Activated CD4-positive, alpha-beta T cell treated with anti-CD3 and anti-CD28 coated beads, Interleukin-2, amount 50 U/mL, for 4 hours (primary cell): ENCODE measurements around the gene KRI1.
"Not testable (repeated sequence)": the region's sequence is repeated elsewhere in the genome, so short reads cannot be mapped to it uniquely, and the experiment has no call there.

Source experiments
- DNase-seq, 2 experiments: peaks; one replicate each; pipeline ENCODE4 v3.0.0-alpha.2; 2020

KRI1 gene

DNA sequence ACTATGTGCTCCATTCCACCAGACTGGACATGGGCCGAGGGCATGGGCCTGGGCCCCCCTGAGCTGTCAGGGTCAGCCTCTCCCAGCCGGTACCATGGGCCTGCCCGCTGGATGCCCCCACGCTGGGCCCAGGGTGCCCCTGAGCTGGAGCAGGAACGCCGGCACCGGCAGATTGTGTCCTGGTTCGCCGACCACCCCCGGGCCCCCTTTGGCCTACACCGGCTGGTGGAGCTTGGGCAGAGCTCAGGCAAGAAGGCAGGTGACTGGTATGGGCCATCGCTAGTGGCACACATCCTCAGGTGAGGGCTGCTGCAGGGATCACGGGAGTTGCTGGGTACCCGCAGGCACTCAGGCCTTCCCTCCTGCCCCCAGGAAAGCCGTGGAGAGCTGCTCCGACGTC is 19.0 kb downstream of the KRI1 start:
- DNase-seq, result no peak

DNA sequence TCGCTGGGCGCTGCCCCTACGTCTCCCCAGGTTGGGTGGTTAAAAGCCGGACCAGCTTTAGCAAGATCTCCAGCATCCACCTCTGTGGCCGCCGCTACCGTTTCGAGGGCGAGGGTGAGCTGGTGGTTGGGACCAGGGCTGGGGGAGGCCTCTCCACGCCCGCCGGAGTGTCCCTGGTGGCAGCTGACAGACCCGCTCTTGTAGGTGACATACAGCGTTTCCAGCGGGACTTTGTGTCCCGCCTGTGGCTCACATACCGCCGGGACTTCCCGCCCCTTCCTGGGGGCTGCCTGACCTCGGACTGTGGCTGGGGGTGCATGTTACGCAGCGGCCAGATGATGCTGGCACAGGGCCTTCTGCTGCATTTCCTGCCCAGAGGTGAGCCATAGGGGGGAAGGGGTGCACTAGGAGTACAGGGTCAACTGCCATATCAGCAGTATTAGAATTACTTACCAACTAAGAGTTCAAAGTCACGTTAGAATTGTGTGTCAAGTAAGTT is 21.0 kb downstream of the KRI1 start:
- DNase-seq, result no peak

DNA sequence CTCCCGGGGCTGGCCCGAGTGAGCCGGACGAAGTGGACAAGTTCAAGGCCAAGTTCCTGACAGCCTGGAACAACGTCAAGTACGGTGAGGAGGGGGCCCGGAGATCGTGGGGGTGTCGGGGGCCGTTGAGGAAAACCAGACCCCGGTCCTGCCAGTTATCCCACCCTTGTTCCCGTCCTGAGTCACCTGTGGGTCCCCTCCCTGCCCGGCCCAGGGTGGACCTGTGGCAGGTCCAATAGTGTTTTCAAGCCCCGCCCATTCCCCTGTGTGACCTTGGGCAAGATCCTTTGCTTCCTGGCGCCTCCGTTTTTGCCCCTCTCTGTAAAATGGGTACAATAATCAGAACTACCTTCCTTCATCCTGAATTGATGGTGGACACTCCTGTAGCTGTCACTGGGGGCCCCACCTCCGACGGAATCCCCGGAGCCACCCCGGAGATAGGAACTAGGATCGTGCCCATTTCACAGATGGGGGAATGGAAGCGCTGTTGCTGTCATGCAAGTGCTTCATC is 21.5 kb downstream of the KRI1 start:
- DNase-seq, result no peak

DNA sequence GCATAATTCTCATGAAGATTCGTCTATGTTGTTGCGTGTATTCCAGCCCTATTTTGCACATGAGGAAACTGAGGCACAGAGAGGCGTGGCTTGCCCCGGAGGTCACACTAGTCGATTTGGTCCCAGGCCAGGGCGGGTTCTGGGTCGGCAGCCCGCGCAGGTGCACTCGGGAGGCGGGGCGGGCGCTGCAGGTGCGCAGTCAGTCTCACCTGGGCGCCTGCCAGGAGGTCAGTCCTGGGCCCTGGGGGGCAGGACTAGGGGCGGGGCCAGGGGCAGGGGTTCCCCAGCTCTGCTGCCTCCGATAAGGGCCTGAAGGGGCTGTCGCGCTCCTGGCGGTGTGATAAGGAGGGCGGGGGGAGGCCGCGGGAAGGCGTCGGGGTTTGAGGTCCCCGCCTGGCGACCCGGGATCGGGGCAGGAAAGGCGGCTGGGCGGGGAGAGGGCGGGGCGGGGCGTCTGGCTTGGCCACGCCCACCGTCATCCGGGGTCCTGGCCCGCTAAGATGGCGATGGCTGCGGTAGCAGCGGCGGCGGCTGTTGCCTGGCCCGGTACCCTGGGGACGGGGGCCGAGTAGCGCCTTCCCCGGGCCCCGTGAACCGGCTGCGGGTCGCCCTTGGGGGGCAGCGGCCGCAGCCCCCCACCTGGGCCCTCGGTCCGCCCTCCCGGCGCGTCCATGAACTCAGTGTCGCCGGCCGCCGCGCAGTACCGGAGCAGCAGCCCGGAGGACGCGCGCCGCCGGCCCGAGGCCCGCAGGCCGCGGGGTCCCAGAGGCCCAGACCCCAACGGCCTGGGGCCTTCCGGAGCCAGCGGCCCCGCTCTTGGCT is 22.2 kb downstream of the KRI1 start, which contains the start of gene ATG4D:
TSS of gene ATG4D (plus strand) at position 485 of the 822 bp plus-strand sequence. CDS start at position 672, 187 bp downstream.
- peak; percentile 70 to 71 for DNase-seq

DNA sequence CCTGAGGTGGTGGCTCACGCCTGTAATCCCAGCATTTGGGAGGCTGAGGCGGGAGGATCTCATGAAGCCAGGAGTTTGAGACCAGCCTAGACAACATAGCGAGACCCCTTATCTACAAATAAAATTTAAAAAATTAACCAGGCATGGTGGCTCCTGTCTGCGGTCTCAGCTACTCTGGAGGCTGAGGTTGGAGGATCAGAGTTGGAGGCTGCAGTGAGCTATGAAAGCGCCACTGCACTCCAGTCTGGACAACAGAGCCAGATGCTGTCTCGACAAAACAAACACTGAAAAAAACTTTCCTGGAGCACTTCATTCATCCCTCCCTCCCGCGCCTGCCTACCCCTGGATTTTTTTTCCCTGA is 22.8 kb downstream of the KRI1 start:
- DNase-seq, result no peak

DNA sequence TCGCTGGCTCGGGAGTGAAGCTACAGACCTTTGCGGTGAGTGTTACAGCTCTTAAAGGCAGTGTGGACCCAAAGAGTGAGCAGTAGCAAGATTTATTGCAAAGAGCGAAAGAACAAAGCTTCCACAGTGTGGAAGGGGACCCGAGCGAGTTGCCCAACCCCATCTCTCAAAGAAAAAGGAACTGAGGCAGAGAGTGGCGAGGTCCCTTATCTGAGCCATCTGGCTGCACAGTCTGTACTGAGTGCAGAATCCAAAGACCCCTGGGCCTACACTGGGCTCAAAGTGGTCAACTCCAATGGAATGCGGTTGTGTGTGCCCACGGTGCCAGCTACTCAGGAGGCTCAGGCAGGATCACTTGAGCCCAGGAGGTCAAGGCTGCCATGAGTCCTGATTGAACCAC is 26.8 kb downstream of the KRI1 start:
- DNase-seq, result not testable (repeated sequence)

DNA sequence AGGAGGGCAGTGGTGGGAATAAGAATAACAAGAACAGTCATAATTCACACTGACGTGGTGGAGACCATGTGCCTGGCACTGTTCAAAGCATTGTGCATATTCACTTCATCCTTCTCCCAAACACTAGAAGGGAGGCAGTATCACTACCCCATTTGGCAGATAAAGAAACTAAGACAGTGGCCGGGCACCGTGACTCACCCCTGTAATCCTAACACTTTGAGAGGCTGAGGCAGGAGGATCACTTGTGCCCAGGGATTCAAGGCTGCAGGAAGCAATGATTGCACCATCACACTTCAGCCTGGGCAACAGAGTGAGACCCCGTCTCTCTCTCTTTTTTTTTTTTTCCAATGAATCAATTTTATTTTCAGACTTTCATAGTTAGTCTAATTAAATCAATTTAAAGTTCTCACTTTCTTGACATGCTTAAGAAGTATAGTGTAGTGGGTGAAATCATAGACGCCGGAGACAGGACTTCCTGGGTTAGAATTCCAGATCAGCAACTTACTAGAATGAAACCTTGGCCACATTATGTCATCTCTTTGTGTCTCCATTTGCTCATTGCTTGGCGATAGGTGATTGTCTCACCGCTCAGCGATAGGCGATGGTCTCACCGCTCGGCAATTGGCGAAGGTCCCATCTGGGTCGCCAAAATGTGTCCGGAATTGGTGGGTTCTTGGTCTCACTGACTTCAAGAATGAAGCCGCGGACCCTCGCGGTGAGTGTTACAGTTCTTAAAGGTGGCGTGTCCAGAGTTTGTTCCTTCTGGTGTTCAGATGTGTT is 27.4 kb downstream of the KRI1 start:
- no peak for DNase-seq

DNA sequence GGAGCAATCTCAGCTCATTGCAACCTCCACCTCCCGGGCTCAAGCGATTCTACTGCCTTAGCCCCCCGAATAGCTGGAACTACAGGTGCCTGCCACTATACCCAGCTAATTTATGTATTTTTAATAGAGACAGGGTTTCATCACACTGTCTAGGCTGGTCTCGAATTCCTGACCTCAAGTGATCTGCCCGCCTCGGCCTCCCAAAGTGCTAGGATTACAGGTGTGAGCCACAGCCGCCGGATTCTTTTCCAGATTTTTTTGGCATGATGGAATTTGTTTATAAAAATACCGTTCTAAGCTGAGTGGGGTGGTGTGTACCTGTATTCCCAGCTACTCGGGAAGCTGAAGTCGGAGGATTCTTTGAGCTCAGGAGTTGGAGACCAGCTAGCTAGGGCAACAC is 28.1 kb downstream of the KRI1 start:
- DNase-seq, result no peak

DNA sequence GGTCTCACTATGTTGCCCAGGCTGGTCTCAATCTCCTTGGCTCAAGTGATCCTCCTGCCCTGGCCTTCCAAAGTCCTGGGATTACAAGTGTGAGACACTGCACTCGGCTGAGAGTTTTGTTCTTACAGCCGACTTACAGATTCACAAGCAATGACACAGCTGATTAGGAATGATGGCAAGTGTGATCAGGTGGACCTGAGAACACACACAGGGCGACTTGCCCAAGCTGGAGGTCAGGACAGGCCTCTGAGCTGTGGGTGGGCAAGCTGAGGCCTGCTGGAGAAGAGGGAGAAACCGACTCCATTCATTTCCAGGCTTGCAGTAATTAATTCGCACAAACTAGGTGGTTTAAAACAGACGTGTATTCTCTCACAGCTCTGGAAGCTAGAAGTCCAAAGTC is 30.2 kb downstream of the KRI1 start:
- no peak for DNase-seq

DNA sequence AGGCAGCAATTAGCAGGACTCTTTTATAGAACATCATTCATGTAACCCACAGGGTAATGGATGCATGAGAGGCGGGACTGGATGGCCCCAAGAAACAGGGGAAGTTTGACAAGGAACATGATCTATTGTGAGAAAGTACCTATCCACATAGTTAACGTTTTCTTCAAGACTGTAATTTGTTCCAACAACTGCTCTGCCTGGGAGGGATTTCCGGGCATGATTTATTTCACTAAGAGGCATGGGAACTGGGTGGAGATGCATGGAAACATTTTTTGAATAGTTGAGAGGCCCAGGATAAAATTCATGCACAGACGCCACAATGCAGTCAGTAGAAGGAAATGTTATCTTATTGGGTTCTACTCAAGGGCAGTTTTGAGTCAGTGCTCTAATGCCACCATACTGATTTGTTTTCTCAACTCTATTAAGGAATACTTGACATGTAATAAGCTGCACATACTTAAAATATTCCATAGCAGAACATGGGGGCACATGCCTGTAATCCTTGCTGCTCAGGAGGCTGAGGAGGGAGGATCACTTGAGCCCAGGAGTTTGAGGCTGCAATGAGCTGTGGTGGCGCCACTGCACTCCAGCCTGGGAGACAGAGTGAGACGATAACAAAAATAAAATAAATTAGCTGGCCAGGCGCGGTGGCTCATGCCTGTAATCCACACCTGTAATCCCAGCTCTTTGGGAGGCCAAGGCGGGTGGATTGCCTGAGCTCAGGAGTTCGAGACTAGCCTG is 32.0 kb downstream of the KRI1 start:
- DNase-seq, result no peak

DNA sequence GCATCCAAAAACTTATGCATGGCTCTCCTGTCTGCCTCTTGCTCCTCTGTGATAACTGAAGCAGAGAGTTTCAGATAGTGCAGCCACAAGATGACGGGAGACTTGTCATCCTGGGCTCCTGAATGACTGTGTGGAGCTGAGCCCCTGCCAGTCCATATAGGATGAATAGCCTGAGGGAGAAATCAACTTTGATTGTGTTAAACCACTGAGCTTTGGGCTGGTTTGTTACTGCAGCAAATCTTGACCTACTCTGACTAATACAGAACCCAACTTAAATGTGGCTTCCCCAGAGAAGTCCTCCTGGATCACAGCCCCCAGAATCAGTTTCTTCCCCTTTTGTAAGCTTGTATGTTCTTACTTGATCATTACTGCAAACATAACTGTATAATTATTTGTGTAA is 33.4 kb downstream of the KRI1 start:
- DNase-seq, result no peak

DNA sequence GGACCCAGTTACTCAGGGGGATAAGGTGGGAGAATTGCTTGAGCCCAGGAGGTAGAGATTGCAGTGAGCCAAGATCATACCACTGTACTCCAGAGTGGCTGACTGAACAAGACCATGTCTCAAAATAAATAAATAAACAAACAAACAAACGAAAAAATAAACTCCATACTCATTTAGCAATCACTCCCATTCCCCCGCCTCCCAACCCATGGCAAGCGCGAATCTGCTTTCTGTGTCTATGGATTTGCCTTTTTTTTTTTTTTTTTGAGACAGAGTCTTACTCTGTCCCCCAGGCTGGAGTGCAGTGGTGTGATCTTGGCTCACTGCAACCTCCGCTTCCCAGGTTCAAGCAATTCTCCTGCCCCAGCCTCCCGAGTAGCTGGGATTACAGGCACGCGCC is 38.9 kb downstream of the KRI1 start:
- not testable (repeated sequence) for DNase-seq

DNA sequence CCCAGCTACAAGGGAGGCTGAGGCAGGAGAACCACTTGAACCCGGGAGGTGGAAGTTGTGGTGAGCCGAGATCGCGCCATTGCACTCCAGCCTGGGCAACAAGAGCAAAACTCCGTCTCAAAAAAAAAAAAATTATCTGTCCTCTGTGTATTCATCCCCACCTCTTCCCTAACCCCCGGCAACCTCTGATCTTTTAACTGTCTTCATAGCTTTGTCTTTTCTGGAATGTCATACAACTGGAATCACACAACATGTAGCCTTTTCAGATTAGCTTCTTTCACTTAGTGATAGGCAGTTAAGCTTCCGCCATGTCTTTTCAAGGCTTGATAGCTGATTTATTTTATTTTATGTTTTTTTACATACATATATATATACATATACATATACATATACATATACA is 40.2 kb downstream of the KRI1 start:
- no peak for DNase-seq

DNA sequence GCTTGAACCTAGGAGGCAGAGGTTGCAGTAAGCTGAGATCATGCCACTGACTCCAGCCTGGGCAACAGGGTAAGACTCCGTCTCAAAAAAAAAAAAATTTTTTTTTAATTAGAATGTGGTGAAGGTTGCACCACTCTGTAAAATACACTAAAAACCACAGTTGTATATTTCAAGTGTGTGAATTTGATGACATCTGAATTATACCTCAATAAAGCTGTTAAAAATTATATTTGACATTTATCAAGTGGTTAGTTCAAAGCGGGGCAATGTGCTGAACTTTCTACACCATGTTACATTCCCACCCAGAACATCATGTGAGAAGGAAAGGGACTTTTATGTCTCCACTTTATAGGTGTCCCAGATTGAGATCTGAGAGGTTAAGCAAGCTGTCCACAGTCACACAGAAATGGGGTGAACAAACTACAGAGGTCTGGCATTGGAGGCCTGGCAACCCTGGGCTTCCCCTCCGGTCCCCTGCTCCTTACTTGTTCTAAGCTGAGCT is 42.6 kb downstream of the KRI1 start:
- DNase-seq, result no peak

DNA sequence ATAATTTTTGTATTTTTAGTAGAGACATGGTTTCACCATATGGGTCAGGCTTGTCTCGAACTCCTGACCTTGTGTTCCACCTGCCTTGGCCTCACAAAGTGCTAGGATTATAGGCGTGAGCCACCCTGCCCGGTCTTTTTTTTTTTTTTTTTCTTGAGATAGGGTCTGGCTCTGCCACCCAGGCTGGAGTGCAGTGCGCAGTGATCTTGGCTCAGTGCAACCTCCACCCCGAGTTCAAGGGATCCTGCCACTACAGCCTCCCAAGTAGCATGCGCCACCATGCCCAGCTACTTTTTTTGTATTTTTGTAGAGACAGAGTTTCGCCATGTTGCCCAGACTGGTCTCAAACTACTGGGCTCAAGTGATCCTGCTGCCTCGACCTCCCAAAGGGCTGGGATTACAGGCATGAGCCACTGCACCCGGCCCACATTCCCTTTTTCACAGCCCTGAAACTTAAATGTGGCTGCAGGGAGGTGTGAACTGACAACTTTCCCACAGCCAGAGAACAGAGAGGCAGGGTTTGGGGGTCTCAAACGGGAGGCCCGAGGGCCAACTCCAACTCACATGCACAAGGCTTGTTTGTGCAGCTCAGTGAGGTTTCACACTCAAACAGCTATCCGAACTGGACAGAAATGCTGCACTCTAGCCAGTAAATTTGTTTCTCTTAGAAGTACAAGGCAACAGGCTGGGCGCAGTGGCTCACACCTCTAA is 44.2 kb downstream of the KRI1 start:
- no peak for DNase-seq

DNA sequence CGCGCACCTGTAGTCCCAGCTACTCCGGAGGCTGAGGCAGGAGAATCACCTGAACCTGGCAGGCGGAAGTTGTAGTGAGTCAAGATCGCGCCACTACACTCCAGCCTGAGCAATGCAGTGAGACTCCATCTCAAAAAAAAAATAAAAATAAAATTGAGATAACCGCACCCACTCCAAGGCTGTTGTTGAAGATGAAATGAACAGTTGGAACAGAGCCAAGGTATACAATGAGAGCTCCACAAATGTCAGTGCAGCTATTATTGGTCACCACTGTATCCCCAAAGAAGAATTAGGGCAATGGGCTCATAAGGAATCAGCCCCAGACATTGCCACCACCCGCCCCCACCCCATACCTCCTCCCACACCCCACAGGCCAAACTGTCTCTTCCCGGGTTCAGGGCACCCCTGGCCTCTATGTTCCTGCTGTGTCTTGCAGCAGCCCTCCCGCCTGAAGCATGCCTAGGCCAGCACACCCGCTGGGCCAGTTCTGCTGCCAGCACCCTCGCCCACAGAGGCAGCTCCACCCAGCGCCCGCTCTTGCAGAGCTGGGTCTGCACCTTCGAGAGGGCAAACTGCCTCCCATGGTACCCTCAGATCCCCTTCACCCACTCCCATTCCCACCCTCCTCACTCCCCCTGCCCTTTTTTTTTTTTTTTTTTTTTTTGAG is 45.0 kb downstream of the KRI1 start:
- no peak for DNase-seq

DNA sequence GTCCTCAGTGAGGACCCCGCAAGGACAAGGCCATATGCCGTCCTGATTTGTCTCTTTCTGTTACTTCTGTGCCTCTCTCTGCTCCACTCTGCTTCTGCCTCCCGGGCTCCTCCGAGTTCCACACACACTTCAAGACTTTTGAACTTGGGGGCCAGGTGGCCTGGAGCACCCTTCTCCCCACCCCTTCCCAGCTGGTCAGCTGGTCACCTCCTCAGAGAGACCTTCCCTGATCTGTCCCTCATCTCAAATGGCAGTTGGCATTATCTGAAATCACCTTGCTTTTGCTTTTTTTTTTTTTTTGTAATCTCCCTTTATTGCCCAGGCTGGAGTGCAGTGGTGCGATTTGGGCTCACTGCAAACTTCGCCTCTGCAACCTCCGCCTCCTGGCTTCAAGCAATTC is 46.4 kb downstream of the KRI1 start:
- no peak for DNase-seq

DNA sequence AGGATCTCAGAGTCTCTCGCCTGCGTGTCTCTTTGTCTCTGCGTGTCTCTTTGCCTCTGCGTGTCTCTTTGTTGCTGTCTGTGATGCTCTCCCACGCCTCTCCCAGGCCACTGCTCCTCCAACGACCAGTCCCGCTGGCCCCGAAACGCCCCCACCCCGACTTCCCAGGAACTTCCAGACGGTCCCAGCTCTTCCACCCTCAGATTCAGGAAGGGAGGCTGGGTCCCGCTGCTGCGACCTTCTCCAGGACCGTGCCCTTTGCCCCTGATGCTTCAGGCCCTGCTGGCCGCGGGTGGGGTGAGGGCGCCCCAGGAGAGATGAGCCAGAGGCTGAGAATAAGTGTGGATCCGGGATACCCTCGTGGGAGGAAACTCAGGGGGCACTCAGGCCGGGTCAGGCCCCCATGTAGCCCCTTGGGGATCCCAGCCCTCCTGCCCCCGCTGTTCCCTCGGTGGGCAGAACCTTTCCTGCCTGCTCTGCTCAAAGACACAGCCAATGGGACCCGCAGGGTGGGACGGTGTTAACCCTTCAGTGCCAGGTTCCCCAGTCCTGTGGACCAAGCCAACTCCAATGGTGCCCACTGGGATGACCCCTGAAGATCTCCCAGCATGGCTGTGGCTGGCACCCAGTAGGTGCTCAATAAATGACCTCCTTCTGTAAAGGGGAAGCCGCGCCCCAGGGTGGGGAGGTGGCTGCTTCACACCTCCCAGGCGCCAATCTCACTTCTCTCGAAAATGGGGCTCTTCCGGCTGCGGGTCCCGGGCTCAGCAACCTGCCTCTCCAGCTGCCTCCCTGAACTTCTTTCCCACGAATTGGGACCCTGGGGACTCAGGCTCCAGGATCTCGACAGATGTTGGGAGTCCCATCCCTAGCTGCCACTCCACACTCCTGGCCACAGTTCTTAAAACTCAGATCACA is 47.1 kb downstream of the KRI1 start:
- DNase-seq, result no peak

DNA sequence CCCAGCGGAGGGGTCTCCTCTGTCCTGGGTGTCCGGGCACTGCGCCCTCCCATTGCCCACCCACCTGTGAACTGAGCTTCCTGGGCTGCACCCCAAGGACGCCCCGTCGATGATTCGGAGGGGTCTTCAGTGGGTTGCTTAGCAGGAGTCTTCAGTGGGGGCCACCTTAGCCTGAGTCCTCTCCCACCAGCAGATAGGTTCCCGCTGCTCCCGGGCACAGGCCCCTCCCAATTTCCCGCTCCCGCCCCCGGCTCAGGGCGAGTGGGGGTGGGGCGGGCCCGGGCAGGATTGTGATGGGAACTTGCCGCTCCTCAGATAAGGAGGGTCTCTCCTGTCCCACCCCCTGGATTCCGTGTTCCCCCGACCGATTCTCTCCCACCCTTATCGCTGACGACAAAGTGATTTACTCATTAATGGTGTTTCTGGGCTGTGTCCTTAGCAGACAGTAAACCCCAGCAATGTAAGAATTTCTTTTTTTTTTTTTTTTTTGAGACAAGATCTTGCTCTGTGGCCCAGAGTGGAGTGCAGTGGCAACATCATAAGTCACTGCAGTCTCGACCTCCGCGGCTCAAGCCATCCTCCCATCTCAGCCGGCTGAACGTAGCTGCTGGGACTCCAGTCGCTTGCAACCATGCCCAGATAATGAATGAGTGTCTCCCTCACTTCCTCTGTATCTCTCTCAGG is 47.9 kb downstream of the KRI1 start:
- no peak for DNase-seq

DNA sequence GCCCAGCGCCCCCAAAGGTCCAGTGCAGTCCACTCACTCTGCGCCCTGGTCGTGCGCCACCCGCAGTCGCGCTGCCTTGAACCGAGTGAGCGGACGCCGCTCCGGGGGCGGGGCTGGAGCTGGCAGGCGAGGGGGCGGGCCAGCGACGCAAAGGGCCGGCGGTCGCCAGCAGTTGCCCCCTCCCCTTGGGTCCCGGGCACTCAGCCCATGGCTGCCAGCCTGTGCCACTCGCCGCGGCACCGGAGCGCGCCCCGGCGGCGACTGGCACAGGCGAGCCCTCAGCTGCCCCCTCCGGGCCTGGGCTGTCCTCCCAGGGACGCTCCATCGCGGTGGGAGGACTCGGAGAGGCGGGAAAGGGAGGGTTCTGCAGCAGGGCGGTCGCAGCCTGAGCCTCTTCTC is 48.5 kb downstream of the KRI1 start, which contains the start of gene S1PR5:
TSS of gene S1PR5 (minus strand) at position 87 of the 399 bp plus-strand sequence. CDS start 2,436 bp downstream, outside the sequence.
- DNase-seq, result no peak
